Stimulated activated CD4-positive, alpha-beta T cell treated with anti-CD3 and anti-CD28 coated beads, Interleukin-12 subunit alpha, Interleukin-12 subunit beta, amount 100 ng/mL, for 4 hours (primary cell): Measurements from ENCODE around the gene IL5RA.

ENCODE experiments used
- DNase-seq: peaks from one replicate; pipeline ENCODE4 v3.0.0-alpha.2; 2020

Gene IL5RA

GRCh38 chr3:3105815-3106214, 4.4 kb downstream of the IL5RA start:
- DNase-seq, result no peak

GRCh38 chr3:3105246-3105645, 4.9 kb downstream of the IL5RA start:
- no peak for DNase-seq

- no peak for DNase-seq
These were observed 7.4 kb downstream of the IL5RA start for GRCh38 chr3:3102751-3103150.

GRCh38 chr3:3101660-3102458, 8.3 kb downstream of the IL5RA start:
- DNase-seq, result no peak

- no peak for DNase-seq
These were observed 12.2 kb downstream of the IL5RA start for GRCh38 chr3:3097958-3098357.

GRCh38 chr3:3089017-3089416, 21.2 kb downstream of the IL5RA start:
- no peak for DNase-seq

GRCh38 chr3:3087716-3088465, 22.3 kb downstream of the IL5RA start:
- DNase-seq, result no peak

- no peak for DNase-seq
These were observed 22.9 kb downstream of the IL5RA start for GRCh38 chr3:3087279-3087678.

GRCh38 chr3:3086239-3086638, 23.9 kb downstream of the IL5RA start:
- DNase-seq, result no peak

- no peak for DNase-seq
These were observed 24.4 kb downstream of the IL5RA start for GRCh38 chr3:3085782-3086181.

GRCh38 chr3:3084890-3085289, 25.3 kb downstream of the IL5RA start:
- DNase-seq, result no peak

- no peak for DNase-seq
These were observed 27.8 kb downstream of the IL5RA start for GRCh38 chr3:3082234-3082924.

- DNase-seq, result no peak
These were observed 28.6 kb downstream of the IL5RA start for GRCh38 chr3:3081381-3082233.

- DNase-seq, result no peak
These were observed 29.9 kb downstream of the IL5RA start for GRCh38 chr3:3080309-3080708.

- no peak for DNase-seq
These were observed 35.5 kb downstream of the IL5RA start for GRCh38 chr3:3074551-3075257.

GRCh38 chr3:3071136-3071535, 39.0 kb downstream of the IL5RA start:
- DNase-seq, result no peak

- no peak for DNase-seq
These were observed 40.5 kb downstream of the IL5RA start for GRCh38 chr3:3069723-3070122.

GRCh38 chr3:3068358-3068881, 41.8 kb downstream of the IL5RA start:
- no peak for DNase-seq

GRCh38 chr3:3066910-3067309, 43.3 kb downstream of the IL5RA start:
- no peak for DNase-seq

- DNase-seq, result no peak
These were observed 43.8 kb downstream of the IL5RA start for GRCh38 chr3:3066378-3066777.

GRCh38 chr3:3065876-3066275, 44.3 kb downstream of the IL5RA start:
- DNase-seq, result no peak

- DNase-seq, result no peak
These were observed 45.9 kb downstream of the IL5RA start for GRCh38 chr3:3064297-3064696.
